NK-92 (cell line): ENCODE data around the gene ZFAND4.
"Not testable (repeated sequence)": the region's sequence is repeated elsewhere in the genome, so short reads cannot be mapped to it uniquely, and the experiment has no call there.

Experiments
- DNase-seq: peaks from one replicate; lab custom pipeline; 2025; ENCODE audit not compliant: unreplicated experiment; lab: John Stamatoyannopoulos, UW

ZFAND4 gene

DNA sequence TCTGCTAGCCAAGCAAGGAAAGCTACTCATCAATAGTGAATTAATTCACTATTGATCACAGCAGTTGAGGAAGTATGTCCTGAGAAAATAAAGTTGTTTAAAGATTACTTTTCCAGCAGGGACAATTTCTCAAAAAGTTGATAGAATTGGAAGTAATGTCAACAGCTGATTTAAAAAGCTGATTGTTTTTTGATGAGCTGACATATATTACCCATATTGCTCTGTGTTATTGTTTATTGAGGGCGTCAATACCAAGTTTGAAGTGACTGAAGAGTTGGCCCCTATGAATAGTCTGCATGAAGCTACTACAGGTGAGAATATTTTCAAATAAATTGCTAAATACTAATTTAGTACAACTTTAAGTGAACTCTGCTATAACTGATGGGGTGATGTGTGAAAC is 28.0 kb downstream of the ZFAND4 start:
- no peak for DNase-seq

DNA sequence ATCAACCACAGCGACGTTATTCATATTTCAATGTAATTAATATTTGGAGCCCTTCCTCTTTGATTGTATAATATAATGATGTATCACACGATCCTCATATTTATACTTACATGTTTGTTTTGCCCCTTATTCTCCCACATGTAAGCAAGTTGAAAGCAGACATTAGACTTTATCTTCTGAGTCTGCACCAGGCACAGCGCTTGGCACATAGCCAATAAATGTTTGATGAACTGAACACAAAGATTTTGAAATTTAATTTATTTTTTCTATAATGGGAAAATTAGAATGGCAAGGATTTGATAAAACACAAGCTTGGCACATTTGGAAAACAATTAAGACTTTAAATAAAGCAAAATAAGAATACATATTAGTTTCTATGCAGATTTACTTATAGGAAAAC is 31.6 kb downstream of the ZFAND4 start:
- DNase-seq = no peak

- no peak for DNase-seq
Measured at GRCh38 chr10:45640049-45640448, 32.5 kb downstream of the ZFAND4 start.

GRCh38 chr10:45627412-45628048 is 45.0 kb downstream of the ZFAND4 start:
- no peak for DNase-seq

- DNase-seq = no peak
Measured at GRCh38 chr10:45625879-45626278, 46.7 kb downstream of the ZFAND4 start.

GRCh38 chr10:45624724-45625123 is 47.8 kb downstream of the ZFAND4 start:
- DNase-seq = no peak

GRCh38 chr10:45614869-45615268 is 57.7 kb downstream of the ZFAND4 start:
- no peak for DNase-seq

- DNase-seq = no peak
Measured at GRCh38 chr10:45612741-45613140, 59.8 kb downstream of the ZFAND4 start.

DNA sequence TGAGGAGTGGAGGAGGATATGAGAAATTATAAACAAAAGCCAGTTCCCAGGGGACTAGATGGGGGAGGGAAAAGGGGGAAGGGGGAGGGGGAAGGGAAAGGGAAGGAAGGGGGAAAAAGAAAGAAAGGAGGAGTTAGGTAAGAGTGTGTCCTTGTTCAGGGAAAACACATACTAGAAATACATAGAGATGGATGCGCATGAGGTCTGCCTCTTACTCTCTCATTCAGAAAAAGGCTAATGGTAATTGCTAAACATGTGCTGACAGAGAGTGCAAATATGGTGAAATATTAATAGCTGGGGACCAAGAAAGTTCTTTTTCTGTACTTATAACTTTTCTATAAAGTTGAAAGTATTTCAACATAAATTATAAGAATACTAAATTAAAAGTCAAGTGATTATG is 64.5 kb downstream of the ZFAND4 start:
- DNase-seq = no peak

- DNase-seq = no peak
Measured at GRCh38 chr10:45607276-45607675, 65.3 kb downstream of the ZFAND4 start.

GRCh38 chr10:45602836-45603235 is 69.7 kb downstream of the ZFAND4 start:
- DNase-seq = no peak

DNA sequence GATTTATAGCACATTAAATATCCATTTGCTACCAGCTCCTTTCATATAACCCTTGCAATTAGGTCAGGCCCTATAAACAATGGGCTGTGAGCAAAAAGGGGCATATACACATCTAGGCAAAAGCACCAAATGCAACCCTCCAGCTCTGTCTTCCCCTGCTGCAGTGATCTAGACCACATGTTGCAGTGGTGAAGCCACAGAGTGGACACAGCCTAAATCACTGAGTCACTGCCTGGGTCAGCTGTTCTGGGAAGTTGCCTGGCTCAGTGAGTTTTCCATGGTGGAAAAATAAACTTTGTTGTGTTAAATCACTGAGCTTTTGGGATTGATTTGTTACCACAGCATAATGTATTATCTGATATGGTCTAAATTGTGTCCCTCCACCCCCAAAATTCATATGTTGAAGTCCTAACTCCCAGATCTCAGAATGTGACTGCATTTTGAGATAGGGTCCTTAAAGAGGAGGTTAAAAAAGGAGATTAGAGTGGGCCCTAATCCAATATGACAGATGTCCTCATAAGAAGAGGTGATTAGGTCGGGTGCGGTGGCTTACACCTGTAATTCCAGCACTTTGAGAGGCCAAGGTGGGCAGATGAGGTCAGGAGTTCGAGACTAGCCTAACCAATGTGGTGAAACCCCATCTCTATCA is 70.4 kb downstream of the ZFAND4 start:
- no peak for DNase-seq

DNA sequence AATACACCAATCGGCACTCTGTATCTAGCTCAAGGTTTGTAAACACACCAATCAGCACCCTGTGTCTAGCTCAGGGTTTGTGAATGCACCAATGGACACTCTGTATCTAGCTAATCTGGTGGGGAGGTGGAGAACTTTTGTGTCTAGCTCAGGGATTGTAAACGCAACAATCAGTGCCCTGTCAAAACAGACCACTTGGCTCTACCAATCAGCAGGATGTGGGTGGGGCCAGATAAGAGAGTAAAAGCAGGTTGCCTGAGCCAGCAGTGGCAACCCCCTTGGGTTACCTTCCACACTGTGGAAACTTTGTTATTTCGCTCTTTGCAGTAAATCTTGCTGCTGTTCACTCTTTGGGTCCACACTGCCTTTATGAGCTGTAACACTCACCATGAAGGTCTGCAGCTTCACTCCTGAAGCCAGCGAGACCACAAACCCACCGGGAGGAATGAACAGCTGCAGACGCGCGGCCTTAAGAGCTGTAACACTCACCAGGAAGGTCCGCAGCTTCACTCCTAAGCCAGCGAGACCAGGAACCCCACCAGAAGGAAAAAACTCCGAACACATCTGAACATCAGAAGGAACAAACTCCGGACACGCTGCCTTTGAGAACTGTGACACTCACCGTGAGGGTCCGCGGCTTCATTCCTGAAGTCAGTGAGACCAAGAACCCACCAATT is 71.2 kb downstream of the ZFAND4 start:
- DNase-seq = not testable (repeated sequence)

DNA sequence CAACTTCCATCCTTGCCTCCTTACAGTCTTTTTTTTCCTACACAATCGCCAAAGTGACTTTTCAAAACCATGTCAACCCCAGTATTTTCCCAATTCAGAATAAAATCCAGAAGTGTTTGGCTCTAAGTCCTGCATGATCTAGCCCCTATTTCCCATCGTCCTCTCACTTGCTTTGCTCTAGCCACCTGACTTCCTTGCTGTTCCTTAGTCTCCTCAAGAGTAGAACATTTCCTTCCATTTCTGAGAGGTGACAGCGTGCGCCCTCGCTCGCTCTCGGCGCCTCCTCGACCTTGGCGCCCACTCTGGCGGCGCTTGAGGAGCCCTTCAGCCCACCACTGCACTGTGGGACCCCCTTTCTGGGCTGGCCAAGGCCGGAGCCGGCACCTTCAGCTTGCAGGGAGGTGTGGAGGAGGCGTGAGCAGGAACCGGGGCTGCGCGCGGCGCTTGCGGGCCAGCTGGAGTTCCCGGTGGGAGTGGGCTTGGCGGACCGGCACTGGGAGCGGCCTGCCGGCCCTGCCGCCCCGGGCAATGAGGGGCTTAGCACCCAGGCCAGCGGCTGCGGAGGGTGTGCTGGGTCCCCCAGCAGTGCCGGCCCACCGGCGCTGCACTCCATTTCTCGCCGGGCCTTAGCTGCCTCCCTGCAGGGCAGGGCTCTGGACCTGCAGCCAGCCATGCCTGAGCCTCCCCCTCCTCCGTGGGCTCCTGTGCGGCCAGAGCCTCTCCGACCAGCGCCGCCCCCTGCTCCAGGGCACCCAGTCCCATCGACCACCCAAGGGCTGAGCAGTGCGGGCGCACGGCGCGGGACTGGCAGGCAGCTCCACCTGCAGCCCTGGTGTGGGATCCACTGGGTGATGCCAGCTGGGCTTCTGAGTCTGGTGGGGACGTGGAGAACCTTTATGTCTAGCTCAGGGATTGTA is 72.0 kb downstream of the ZFAND4 start:
- DNase-seq = not testable (repeated sequence)

DNA sequence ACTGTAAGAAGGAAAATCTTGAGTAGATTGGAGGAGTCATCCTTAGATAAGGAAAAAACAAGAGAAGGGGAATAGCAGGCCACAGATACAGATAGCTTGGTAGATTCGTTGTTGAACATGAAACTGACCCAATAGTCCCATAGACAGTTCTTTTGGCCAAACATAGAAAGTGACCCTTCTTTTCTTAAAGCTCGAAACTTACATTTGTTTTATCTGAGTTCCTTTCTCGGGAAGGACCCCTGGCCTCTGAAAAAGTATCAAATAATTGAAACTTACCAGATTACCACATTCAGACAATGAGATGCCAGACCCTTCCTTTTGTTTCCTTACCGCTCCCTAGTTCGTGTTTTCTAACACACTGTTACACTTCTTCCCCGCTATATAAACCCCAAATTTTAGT is 72.9 kb downstream of the ZFAND4 start:
- no peak for DNase-seq

- DNase-seq = no peak
Measured at GRCh38 chr10:45599021-45599603, 73.5 kb downstream of the ZFAND4 start.

GRCh38 chr10:45596526-45596925 is 76.0 kb downstream of the ZFAND4 start:
- no peak for DNase-seq

DNA sequence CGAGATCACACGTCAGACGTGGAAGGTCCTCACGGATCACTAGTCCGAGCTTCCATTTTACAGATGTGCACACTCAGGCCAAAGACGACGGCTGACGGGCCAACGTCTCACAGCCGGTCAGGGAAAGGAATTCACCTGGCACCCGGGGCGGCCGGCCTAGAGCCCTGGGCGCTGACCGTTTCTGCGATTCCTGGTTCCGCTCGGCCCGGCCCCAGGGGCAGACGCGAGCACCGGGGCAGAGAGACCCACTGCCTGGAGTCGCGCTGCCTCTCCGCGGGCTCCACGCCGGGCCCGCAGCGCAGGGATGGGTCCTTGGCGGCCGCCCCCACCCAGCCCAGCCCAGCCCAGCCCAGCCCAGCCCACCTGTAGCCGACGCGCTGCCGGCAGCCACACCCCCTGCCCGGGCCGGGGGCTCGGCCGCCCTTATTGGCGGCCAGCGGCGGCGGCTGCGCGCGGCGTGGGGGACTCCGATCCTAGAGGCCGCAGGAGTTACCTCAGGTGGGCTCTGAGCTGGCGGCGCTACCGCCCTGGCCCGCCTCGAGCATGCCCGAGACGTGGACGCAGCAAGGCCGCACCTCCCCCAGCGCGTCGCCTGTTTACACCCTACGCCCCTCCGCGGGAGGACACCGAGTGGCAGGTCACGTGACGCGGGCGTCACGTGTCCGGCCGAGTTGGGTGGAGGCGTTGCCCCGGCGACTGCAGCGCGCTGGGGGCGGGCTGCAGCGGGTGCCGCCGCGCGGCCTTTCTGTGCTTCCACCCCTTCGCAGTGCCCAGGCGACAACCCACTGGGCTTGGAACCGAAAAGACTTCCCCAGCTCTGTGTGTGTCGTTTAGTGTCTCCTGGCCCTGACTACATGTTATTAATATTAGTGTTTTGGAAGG is 78.1 kb downstream of the ZFAND4 start:
- peak; percentile 12 for DNase-seq

DNA sequence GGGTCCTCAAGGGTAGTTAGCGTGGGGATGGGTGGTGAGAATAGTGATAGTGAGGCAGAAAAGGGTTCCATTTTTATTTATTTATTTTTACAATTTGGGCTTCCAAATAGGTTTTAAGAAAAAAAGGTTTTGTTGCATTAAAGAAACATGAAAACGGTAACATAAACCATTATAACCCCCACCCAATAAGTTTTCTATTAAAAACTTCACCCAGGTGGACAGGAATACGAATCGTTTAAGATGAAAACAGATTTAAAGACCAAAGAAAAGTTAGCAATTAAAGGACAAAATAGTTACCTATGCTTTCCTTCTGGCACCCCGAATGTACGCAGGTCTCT is 78.7 kb downstream of the ZFAND4 start:
- DNase-seq = no peak

DNA sequence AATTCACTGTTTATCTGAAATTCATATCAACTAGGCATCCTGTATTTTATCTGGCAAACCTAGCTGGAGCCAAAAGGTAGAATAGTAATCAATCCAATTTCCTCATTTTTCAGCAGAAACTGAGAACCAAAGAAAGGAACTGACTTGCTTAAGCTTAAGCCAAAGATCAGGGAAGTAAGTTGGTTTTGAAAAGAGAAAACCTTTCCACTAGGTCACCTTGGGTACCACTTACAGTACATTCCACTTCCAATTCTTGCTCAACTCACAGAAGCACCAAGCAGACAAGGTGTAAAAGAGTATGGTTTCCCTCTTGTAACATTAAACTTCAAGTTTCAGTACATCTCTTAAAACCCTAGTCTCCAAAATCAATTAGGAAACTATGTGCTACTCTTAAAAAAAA is 79.6 kb downstream of the ZFAND4 start:
- no peak for DNase-seq
